GM23248 (cell line): ENCODE results near the gene JAML. TPM values are rescaled to one million over a fixed set of nuclear protein-coding genes. Genes with fewer than 3 reads are reported as not detected.

Experiments used
- DNase-seq: peaks from one replicate; pipeline ENCODE4 v3.0.0-alpha.2; 2015
- H2AFZ ChIP-seq: fragments of 200-600 bp; sonication (generic); 2 replicates; pipeline ENCODE4 v1.6.1; 2016; ENCODE audit warnings: antibody characterized with exemption
- H3F3A ChIP-seq: fragments of 200-600 bp; sonication (generic); 2 replicates; pipeline ENCODE4 v1.6.1; 2016; ENCODE audit warnings: mild to moderate bottlenecking, antibody characterized with exemption, mixed run types; ENCODE audit not compliant: insufficient read depth
- H3K27ac ChIP-seq: fragments of 200-600 bp; sonication (generic); 2 replicates; pipeline ENCODE4 v1.5.1; 2016; ENCODE audit warnings: mild to moderate bottlenecking
- H3K27me3 ChIP-seq: fragments of 200-600 bp; sonication (generic); replicated peaks from 2 replicates; pipeline ENCODE4 v1.6.1; 2016; ENCODE audit warnings: mild to moderate bottlenecking; ENCODE audit not compliant: insufficient read depth
- H3K36me3 ChIP-seq: fragments of 200-600 bp; sonication (generic); 2 replicates; pipeline ENCODE4 v1.6.1; 2016; ENCODE audit warnings: low read depth, mild to moderate bottlenecking
- H3K4me1 ChIP-seq: fragments of 200-600 bp; sonication (generic); 2 replicates; pipeline ENCODE4 v1.6.1; 2016; ENCODE audit warnings: mild to moderate bottlenecking; ENCODE audit not compliant: insufficient read depth
- H3K4me2 ChIP-seq: fragments of 200-600 bp; sonication (generic); one replicate; pipeline ENCODE4 v1.6.1; 2016; ENCODE audit warnings: mild to moderate bottlenecking; ENCODE audit not compliant: unreplicated experiment
- H3K4me3 ChIP-seq: fragments of 200-600 bp; sonication (generic); 2 replicates; pipeline ENCODE4 v1.5.1; 2016; ENCODE audit warnings: mild to moderate bottlenecking
- H3K79me2 ChIP-seq: fragments of 200-600 bp; sonication (generic); 2 replicates; pipeline ENCODE4 v1.6.1; 2016; ENCODE audit warnings: mild to moderate bottlenecking; ENCODE audit not compliant: insufficient read depth
- H3K9ac ChIP-seq: fragments of 200-600 bp; sonication (generic); 2 replicates; pipeline ENCODE4 v1.6.1; 2016; ENCODE audit warnings: mild to moderate bottlenecking
- H3K9me2 ChIP-seq: fragments of 200-600 bp; sonication (generic); 2 replicates; pipeline ENCODE4 v1.6.1; 2016; ENCODE audit warnings: mixed run types, mild to moderate bottlenecking, moderate library complexity; ENCODE audit not compliant: insufficient read depth
- H3K9me3 ChIP-seq: fragments of 200-600 bp; sonication (generic); one replicate; pipeline ENCODE4 v1.6.1; 2017; ENCODE audit warnings: low read depth
- H4K20me1 ChIP-seq: fragments of 200-600 bp; sonication (generic); 2 replicates; pipeline ENCODE4 v1.6.0; 2016; ENCODE audit not compliant: insufficient read depth
- EZH2 ChIP-seq: fragments of 200-600 bp; sonication (generic); IDR thresholded peaks from 2 replicates; pipeline ENCODE4 v1.6.1; 2018; ENCODE audit warnings: antibody characterized with exemption, mild to moderate bottlenecking; ENCODE audit not compliant: insufficient read depth, poor library complexity, severe bottlenecking
- EZH2phosphoT487 ChIP-seq: fragments of 200-600 bp; sonication (generic); IDR thresholded peaks from 2 replicates; pipeline ENCODE4 v1.6.1; 2018; ENCODE audit warnings: antibody characterized with exemption, moderate library complexity, mild to moderate bottlenecking, low read depth; ENCODE audit not compliant: insufficient read depth
- WGBS, 2 experiments: methylation state at CpG; one replicate each; pipeline ENCODE4 v1.1.6; 2015 to 2017; ENCODE audit warnings: low lambda C conversion rate in 2 of 2, low coverage in 1 of 2; ENCODE audit errors: missing lambda C conversion rate in 2 of 2; 5-methylcytosine and 5-hydroxymethylcytosine counted together
- in situ Hi-C: fragments of 300-500 bp; cut with MboI; formaldehyde crosslinking; loops from 2 replicates; pipeline ENCODE4 v1.15.0; 2020
- polyA plus RNA-seq: library from polyadenylated mRNA; unstranded; fragments of >200 nt; fragmentation: Nextera tagmentation; extraction: Ambion mirVana; gene quantifications from 2 replicates; pipeline ENCODE4 v1.2.1, GENCODE V29; 2016
- total RNA-seq: library from RNA; depleted of rRNA; stranded (reverse); fragments of >200 nt; shearing (Covaris generic); gene quantifications from 2 replicates; pipeline ENCODE4 v1.2.3, GENCODE V29; 2014

JAML gene
- total and polyA plus RNA-seq, 2 experiments from 2014 or later: not detected

GRCh38 chr11:118172356-118172755 is 52.5 kb downstream of the JAML start:
- no peaks in the 10 kb centered on the region for H3K9me3 ChIP-seq
- no peak overlapping the region for H3K9ac ChIP-seq
- no peak overlapping the region for H2AFZ ChIP-seq
- in situ Hi-C loops: no loop called here
- H3K27me3 ChIP-seq: peaks cover 34% of the 10 kb centered on the region
- H3K9me2 ChIP-seq: no peaks in the 10 kb centered on the region
- DNase-seq: no peak
- no peaks in the 10 kb centered on the region for H4K20me1 ChIP-seq
- no peaks in the 10 kb centered on the region for H3K4me1 ChIP-seq
- WGBS, 2 experiments: 47 to 57% methylated on average over 9 of the region's 9 CpGs
- H3K4me2 ChIP-seq: no peak overlapping the region
- no peak overlapping the region for H3K4me3 ChIP-seq
- no peak for TF ChIP-seq EZH2
- TF ChIP-seq EZH2phosphoT487: no peak
- H3K27ac ChIP-seq: no peak overlapping the region
- H3K36me3 ChIP-seq: no peaks in the 10 kb centered on the region
- H3F3A ChIP-seq: no peaks in the 10 kb centered on the region
- H3K79me2 ChIP-seq: no peaks in the 10 kb centered on the region

- no peaks in the 10 kb centered on the region for H3K4me1 ChIP-seq
- no peaks in the 10 kb centered on the region for H4K20me1 ChIP-seq
- no peak overlapping the region for H3K27ac ChIP-seq
- no peaks in the 10 kb centered on the region for H3K9me2 ChIP-seq
- peaks cover 25% of the 10 kb centered on the region for H3K27me3 ChIP-seq
- DNase-seq: peak; percentile 63
- H3K4me2 ChIP-seq: no peak overlapping the region
- no peaks in the 10 kb centered on the region for H3F3A ChIP-seq
- no peak overlapping the region for H3K9ac ChIP-seq
- no peak overlapping the region for H3K4me3 ChIP-seq
- no peaks in the 10 kb centered on the region for H3K36me3 ChIP-seq
- 8 to 9% methylated on average over 28 to 29 of the region's 29 CpGs for WGBS, 2 experiments
- H3K9me3 ChIP-seq: no peaks in the 10 kb centered on the region
- in situ Hi-C loops: no loop called here
- no peaks in the 10 kb centered on the region for H3K79me2 ChIP-seq
- no peak overlapping the region for H2AFZ ChIP-seq
- TF ChIP-seq EZH2phosphoT487 (no peak), EZH2 (no peak)
These were observed 53.3 kb downstream of the JAML start for GRCh38 chr11:118171269-118172062.

- in situ Hi-C loops: no loop called here
- 22% methylated on average over 8 of the region's 8 CpGs for WGBS, 2 experiments
These were observed 53.9 kb downstream of the JAML start for GRCh38 chr11:118170882-118171268.

GRCh38 chr11:118170231-118170630 is 54.6 kb downstream of the JAML start:
- Histone ChIP-seq H3K9me3 (no peaks in the 10 kb centered on the region), H3K27ac (no peak overlapping the region), H3K36me3 (no peaks in the 10 kb centered on the region), H3K27me3 (peaks cover 20% of the 10 kb centered on the region; the same call in 1 of the 2 replicates), H3K4me2 (no peak overlapping the region), H2AFZ (no peak overlapping the region), H3K4me1 (no peaks in the 10 kb centered on the region), H3K9ac (no peak overlapping the region), H3K9me2 (no peaks in the 10 kb centered on the region), H4K20me1 (no peaks in the 10 kb centered on the region), H3F3A (no peaks in the 10 kb centered on the region), H3K79me2 (no peaks in the 10 kb centered on the region), H3K4me3 (no peak overlapping the region)
- no peak for DNase-seq
- TF ChIP-seq EZH2phosphoT487 (no peak), EZH2 (no peak)
- in situ Hi-C loops: no loop called here
- WGBS, 2 experiments: 52 to 53% methylated on average over 9 of the region's 9 CpGs

More at GRCh38 chr11:118170882-118171268, 53.9 kb downstream of the JAML start:
- TF ChIP-seq EZH2phosphoT487 (no peak), EZH2 (no peak)
- H3K4me1 ChIP-seq: no peaks in the 10 kb centered on the region
- H2AFZ ChIP-seq: no peak overlapping the region
- H3K9me2 ChIP-seq: no peaks in the 10 kb centered on the region
- H3K4me3 ChIP-seq: no peak overlapping the region
- H3K36me3 ChIP-seq: no peaks in the 10 kb centered on the region
- H3K27me3 ChIP-seq: peaks cover 20% of the 10 kb centered on the region; the same call in 1 of the 2 replicates
- no peak overlapping the region for H3K9ac ChIP-seq
- no peaks in the 10 kb centered on the region for H4K20me1 ChIP-seq
- no peak overlapping the region for H3K27ac ChIP-seq
- DNase-seq: no peak
- no peaks in the 10 kb centered on the region for H3K79me2 ChIP-seq
- no peaks in the 10 kb centered on the region for H3F3A ChIP-seq
- no peaks in the 10 kb centered on the region for H3K9me3 ChIP-seq
- no peak overlapping the region for H3K4me2 ChIP-seq
